MCF 10A (cell line): ENCODE data around the gene CD209. TPM values are rescaled to one million over a fixed set of nuclear protein-coding genes. Genes with fewer than 3 reads are reported as not detected.
A peak's percentile ranks its signal among the peaks of the same experiment; 100 is the strongest.

Experiments
- BruUV-seq: library from RNA; stranded (reverse); fragments of 400-500 nt; replicated peaks from 2 replicates; lab custom pipeline; 2021; lab: Mats Ljungman, UMichigan
- CTCF ChIA-PET: fragments of 300-600 bp; sonication (Branson Sonifier 250); formaldehyde crosslinking; extraction: SDS; loops from one replicate; lab custom pipeline; 2021; ENCODE audit warnings: antibody characterized with exemption, inconsistent platforms; lab: Yijun Ruan, JAX
- POLR2A ChIA-PET: fragments of 300-600, 350-650 bp; sonication (Branson Sonifier 250); formaldehyde crosslinking; extraction: SDS; loops from one replicate; lab custom pipeline; 2020; ENCODE audit warnings: antibody characterized with exemption, inconsistent platforms; lab: Yijun Ruan, JAX
- DNase-seq: peaks from one replicate; pipeline ENCODE4 v3.0.0-alpha.2; 2018; ENCODE audit not compliant: unreplicated experiment
- H3K27ac Mint-ChIP-seq: one replicate; pipeline ENCODE4 v1.8.0; 2022; ENCODE audit warnings: mild to moderate bottlenecking, low read depth, mixed read lengths; ENCODE audit not compliant: unreplicated experiment
- H3K27me3 Mint-ChIP-seq: one replicate; pipeline ENCODE4 v1.8.0; 2022; ENCODE audit warnings: mixed read lengths; ENCODE audit not compliant: insufficient read depth, unreplicated experiment
- H3K36me3 Mint-ChIP-seq: one replicate; pipeline ENCODE4 v1.8.0; 2022; ENCODE audit warnings: mild to moderate bottlenecking, moderate library complexity, mixed read lengths; ENCODE audit not compliant: insufficient read depth, unreplicated experiment
- H3K4me1 Mint-ChIP-seq: one replicate; pipeline ENCODE4 v1.8.0; 2022; ENCODE audit warnings: mixed read lengths; ENCODE audit not compliant: insufficient read depth, unreplicated experiment
- H3K4me3 Mint-ChIP-seq: one replicate; pipeline ENCODE4 v1.8.0; 2022; ENCODE audit warnings: mild to moderate bottlenecking, moderate library complexity, mixed read lengths; ENCODE audit not compliant: unreplicated experiment
- H3K9me3 Mint-ChIP-seq: one replicate; pipeline ENCODE4 v1.8.0; 2022; ENCODE audit warnings: mixed read lengths; ENCODE audit not compliant: unreplicated experiment
- CTCF ChIP-seq: fragments of 200-600 bp; IDR thresholded peaks from one replicate; pipeline ENCODE4 v1.8.0; 2022; ENCODE audit warnings: antibody characterized with exemption, mild to moderate bottlenecking; ENCODE audit not compliant: unreplicated experiment
- intact Hi-C: fragments of 100-400 bp; cut with micrococcal nuclease; formaldehyde crosslinking; loops from 2 replicates; pipeline ENCODE4 v1.14.1; 2022
- total RNA-seq: library from RNA; stranded (reverse); gene quantifications from 2 replicates; pipeline ENCODE4 v1.2.3, GENCODE V29; 2022

Gene CD209
- total RNA-seq, 1 experiment from 2014 or later, result not detected

- peaks cover 11% of the 10 kb centered on the region for H3K4me1 Mint-ChIP-seq
- no peak overlapping the region for H3K27ac Mint-ChIP-seq
- no TSS peak for BruUV-seq
- H3K4me3 Mint-ChIP-seq, result no peak overlapping the region
- no peak for TF ChIP-seq CTCF
- no peaks in the 10 kb centered on the region for H3K36me3 Mint-ChIP-seq
- intact Hi-C loops, result no loop called here
- no peak for DNase-seq
- ChIA-PET POLR2A (no interaction called here), CTCF (interaction anchor here (0.7 to 1.3 kb wide), 3 partner anchors 10 to 57 kb away, joined by 3 to 4 read pairs (median 4); partner anchors contain the start of genes CD209 and TRAPPC5)
- H3K27me3 Mint-ChIP-seq, result peaks cover 87% of the 10 kb centered on the region
- H3K9me3 Mint-ChIP-seq, result no peaks in the 10 kb centered on the region
Observed at GRCh38 chr19:7738023-7738422, 9.3 kb downstream of the CD209 start.

GRCh38 chr19:7737215-7737614, 10.1 kb downstream of the CD209 start:
- CTCF ChIA-PET, result no interaction called here
- H3K9me3 Mint-ChIP-seq, result no peaks in the 10 kb centered on the region

GRCh38 chr19:7736148-7736547, 11.2 kb downstream of the CD209 start:
- intact Hi-C loops, result no loop called here
- Mint-ChIP-seq H3K4me3 (no peak overlapping the region), H3K27me3 (peaks cover 68% of the 10 kb centered on the region), H3K27ac (peak overlapping the region; percentile 24), H3K36me3 (no peaks in the 10 kb centered on the region), H3K4me1 (peaks cover 11% of the 10 kb centered on the region), H3K9me3 (no peaks in the 10 kb centered on the region)
- no peak for TF ChIP-seq CTCF
- ChIA-PET POLR2A (no interaction called here), CTCF (interaction anchor here (0.6 kb wide), 1 partner anchor 531 kb away, joined by 4 read pairs; no protein-coding TSS in a partner anchor)
- no TSS peak for BruUV-seq
- DNase-seq, result no peak

More at GRCh38 chr19:7737215-7737614, 10.1 kb downstream of the CD209 start:
- POLR2A ChIA-PET, result no interaction called here
- no peak overlapping the region for H3K4me3 Mint-ChIP-seq
- H3K27ac Mint-ChIP-seq, result no peak overlapping the region
- intact Hi-C loops, result no loop called here
- no peaks in the 10 kb centered on the region for H3K36me3 Mint-ChIP-seq
- peaks cover 11% of the 10 kb centered on the region for H3K4me1 Mint-ChIP-seq
- no peak for DNase-seq
- TF ChIP-seq CTCF, result no peak
- peaks cover 79% of the 10 kb centered on the region for H3K27me3 Mint-ChIP-seq
- no TSS peak for BruUV-seq

- Mint-ChIP-seq H3K27ac (no peak overlapping the region), H3K4me1 (peaks cover 6% of the 10 kb centered on the region), H3K9me3 (no peaks in the 10 kb centered on the region), H3K4me3 (no peak overlapping the region), H3K27me3 (peaks cover 61% of the 10 kb centered on the region), H3K36me3 (no peaks in the 10 kb centered on the region)
- no TSS peak for BruUV-seq
- peak; percentile 15 for DNase-seq
- intact Hi-C loops, result no loop called here
- ChIA-PET POLR2A (no interaction called here), CTCF (no interaction called here)
- no peak for TF ChIP-seq CTCF
Observed at GRCh38 chr19:7734220-7735203, 12.8 kb downstream of the CD209 start.
